GM11168 (cell line): ENCODE measurements around the gene USP34.

Experiments used
- in situ Hi-C: fragments of 300-500 bp; cut with MboI; formaldehyde crosslinking; loops from one replicate; pipeline ENCODE4 v1.12.0; 2022; ENCODE audit warnings: low sequenced_read_pairs; ENCODE audit not compliant: unreplicated experiment

The USP34 gene

GRCh38 chr2:61377046-61377445, 93.8 kb downstream of the USP34 start:
- in situ Hi-C loops: no loop called here

DNA sequence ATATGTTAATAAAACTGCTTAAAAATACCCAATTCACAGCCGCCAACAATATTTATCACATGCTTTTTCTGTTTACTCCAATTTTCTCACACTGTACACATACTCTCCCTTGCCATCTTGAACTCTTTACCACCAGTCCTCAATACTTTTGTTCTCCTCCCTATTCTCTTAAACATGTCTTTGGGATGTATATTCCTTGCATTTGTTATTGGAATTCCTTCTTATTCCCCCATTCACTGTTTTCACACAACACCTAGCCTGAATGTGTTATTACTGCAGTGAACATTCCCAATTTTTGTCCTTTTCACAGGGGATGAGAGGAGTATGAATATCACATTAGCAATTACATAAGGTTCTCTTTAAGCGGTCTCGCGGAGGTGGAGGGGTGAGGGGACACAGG, 94.7 kb downstream of the USP34 start:
- in situ Hi-C loops: no loop called here

DNA sequence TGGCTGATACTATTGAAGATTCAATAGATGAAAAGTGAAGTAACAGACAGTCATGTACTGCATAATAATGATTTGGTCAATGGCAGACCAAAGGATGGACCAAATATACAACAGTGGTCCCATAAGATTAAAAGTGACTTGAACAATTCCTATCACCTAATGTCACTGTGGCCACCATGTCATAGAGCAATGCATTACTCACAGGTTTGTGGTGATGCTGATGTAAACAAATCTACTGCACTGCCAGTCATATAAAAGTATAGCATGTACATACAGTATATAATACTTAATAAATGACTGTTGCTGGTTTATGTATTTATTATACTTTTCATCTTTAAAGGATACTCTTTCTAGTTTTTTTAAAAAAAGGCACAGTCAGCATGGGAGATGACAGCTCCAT, 99.9 kb downstream of the USP34 start:
- in situ Hi-C loops: no loop called here

DNA sequence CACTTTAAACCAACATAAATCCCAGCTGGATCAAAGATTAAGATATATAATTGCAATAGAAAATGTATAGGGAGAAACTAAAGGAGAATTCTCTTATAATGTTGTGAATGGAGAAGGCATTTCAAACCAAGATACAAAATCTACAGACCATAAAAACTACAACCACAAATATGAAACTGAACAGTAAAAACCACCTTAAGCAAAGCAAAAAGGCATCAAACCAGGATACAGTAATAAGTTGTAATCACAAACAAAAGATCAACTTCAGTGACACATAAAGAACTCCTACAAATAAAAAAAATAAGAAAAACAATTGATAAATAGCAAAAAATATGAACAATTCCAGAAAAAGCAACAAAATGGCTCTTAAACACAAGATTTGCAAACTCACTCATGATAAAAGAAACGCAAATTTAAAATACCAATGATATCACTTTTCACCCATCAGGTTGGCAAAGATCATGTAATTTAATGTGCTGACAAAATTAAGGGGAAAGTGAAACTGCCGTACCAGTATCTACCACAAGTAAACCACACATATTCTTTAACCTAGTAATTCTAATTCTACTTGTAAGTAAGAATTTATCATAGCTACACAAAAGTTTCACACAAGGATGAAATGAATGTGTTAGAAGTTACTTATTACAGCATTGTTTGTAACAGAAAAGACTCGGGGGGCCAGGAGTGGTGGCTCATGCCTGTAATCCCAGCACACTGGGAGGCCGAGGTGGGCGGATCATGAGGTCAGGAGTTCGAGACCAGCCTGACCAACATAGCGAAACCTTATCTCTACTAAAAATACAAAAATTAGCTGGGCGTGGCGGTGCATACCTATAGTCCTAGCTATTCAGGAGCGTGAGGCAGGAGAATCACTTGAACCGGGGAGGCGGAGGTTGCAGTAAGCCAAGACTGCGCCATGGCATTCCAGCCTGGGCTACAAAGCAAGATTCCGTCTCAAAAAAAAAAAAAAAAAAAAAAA, 101.9 kb downstream of the USP34 start:
- in situ Hi-C loops: no loop called here

GRCh38 chr2:61367177-61367576, 103.7 kb downstream of the USP34 start:
- in situ Hi-C loops: no loop called here

GRCh38 chr2:61363580-61363979, 107.3 kb downstream of the USP34 start:
- in situ Hi-C loops: no loop called here

DNA sequence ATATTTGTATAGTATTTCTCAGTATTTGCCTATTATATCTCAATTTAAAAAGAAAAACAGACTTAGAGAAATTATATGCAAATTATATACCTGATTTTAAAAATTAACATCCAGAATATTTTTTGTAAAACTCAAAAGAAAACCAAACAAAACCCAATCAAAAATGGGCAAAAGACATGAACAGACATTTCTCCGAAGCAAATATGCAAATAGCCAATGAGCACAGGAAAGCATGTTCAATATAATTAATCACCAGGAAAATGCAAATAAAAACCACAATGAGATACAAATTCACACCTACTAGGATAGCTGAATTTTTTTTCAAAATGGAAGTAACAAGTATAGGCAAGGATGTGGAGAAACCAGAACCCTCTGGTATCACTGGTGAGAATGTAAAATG, 108.0 kb downstream of the USP34 start:
- in situ Hi-C loops: no loop called here

GRCh38 chr2:61361068-61361467, 109.8 kb downstream of the USP34 start:
- in situ Hi-C loops: no loop called here

DNA sequence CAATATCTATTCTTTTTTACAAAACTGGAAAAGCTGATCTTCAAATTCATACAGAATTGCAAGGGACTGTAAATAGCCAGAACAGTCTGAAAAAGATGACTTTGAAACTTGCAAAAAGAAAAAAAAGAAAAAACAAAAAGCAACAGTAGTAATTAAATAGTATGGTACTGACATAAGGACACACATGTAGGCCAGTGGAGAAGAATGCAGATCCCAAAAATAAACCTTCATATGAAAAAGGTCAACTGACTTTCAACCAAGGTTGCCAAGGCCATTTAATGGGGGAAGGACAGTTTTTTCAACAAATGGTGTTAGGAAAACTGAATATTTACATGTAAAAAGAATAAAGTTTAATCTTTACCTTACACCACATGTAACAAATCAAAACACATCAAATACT, 111.8 kb downstream of the USP34 start:
- in situ Hi-C loops: no loop called here

DNA sequence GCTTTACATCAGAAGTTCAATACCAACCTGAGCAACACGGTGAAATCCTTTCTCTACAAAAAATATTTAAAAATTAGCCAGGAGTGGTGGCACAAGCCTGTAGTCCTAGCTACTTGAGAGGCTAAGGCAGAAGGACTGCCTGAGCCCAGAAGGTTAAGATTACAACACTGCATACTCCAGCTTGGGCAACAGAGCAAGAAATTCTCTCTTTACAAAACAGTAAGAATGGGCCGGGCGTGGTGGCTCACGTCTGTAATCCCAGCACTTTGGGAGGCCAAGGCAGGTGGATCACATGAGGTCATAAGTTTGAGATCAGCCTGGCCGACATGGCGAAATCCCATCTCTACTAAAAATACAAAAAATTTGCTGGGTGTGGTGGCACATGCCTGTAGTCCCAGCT, 113.2 kb downstream of the USP34 start:
- in situ Hi-C loops: no loop called here

DNA sequence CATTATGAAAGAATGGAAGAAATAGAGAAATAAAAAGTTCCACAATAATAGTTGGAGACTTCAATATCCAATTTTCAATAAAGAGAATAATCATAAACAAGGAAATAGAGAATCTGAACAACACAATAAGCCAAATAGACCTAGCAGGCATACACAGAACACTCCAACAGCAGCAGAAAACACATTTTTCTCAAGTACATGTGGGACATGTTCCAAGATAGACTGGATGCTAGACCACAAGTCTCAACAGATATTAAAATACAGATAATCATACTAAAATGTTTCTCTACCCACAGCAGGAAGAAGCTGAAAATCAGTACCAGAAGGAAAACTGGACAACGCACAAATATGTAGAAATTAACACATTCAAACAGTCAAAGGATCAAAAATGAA, 113.9 kb downstream of the USP34 start:
- in situ Hi-C loops: no loop called here

DNA sequence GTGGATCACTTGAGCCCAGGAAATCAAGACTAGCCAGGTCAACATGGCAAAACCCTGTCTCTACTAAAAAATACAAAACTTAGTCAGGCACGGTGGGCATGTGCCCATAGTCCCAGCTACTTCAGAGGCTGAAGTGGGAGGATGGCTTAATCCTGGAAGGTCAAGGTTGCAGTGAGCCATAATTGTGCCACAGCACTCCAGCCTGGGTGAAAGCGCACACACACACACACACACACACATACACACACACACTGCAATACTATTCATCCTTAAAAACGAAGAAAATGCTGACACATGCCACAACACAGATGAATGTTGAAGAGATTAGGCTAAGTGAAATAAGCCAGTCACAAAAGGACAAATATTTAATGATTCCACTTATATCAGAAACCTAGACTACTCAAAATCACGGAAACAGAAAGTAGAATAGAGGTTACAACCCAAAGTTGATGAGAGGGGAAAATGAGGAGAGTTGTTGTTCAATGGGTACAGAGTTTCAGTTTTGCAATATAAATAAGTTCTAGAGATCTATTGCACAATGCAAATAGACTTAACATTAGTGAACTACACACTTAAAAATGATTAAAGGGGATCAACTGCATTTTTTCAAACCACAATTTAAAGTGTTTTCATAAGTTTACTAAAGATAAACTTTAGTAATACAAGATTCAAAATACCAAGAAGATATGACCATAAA, 114.5 kb downstream of the USP34 start:
- in situ Hi-C loops: no loop called here

DNA sequence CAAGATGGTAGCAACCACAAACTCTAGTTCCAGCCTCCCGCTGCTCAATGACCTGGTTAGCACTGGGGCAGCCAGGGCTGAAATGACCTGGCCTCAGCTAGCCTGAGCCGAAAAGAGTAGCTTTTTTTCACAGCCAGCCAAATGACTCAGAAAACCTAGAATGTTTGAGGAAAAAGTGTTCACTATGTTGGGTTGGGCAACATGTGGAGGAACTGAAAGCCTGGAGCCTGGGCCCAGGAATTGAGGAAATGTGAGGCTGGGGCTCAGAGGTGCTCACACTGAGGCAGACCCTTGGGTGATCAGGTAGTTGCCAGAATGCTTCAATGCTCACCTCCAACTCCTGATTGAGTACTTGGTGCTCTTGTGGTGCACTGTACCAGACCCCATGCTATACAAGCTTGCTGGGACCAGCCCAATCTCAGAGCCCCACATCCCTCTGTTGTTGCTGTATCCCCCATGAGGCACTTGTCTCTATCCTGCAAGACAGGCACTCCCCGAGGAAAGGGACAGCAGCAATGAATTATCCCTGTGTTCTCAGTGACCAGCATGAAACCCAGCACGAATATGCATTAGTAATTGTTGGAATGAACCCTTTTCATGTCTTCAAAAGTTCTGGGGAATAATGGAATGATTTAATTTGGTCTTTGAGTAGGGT, 116.2 kb downstream of the USP34 start:
- in situ Hi-C loops: no loop called here

DNA sequence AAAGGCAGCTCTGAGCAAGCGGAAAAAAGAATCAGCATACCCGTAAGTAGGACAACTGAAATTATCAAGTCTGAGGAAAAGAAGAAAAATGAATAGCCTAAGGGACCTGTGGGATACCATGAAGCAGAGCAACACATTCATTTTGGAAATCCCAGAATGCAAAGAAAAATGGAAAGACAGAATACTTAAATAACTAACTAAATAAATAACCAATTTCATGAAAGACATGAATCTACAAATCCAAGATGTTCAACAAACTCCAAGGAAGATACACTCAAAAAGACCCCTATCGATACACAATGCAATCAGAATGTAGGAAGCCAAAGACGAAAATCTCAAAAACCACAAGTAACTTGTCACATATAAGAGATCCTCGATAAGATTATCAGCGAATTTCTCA, 117.0 kb downstream of the USP34 start:
- in situ Hi-C loops: no loop called here

GRCh38 chr2:61350777-61351176, 120.1 kb downstream of the USP34 start:
- in situ Hi-C loops: no loop called here

DNA sequence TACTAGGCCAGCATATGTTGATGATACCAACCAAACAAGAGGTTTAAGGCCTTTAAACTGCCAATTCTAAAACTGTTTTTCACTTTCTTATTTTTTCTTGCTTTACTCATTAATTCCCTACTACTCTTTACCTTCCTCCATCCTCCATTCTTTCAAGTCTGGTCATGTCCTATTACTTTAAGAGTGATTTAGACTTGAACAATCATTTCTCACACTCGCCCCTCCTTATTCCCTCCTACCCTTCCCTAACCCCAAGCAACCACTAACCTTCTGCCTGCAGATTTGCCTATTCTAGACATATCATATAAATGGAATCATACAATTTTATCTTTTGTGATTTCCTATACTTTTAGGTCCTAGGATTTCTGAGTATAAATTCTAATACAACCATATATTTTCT, 127.7 kb downstream of the USP34 start:
- in situ Hi-C loops: no loop called here

DNA sequence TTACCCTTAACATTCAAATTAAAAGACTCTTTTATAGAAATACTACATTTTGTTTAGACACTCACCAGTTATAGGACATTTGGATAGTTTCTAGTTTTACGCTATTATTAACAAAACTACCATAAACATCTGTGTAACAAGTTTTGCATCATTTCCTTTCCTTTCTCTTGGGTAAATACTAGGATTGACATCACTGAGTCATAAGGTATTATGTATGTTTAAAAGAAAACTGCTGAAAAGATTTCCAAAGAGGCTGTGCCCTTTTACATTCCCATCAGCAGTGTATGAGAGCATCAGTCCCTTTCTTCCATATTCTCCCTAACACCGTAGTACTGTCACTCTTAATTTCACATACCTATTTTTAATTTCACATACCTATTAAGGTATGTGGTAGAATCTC, 130.6 kb downstream of the USP34 start:
- in situ Hi-C loops: no loop called here

DNA sequence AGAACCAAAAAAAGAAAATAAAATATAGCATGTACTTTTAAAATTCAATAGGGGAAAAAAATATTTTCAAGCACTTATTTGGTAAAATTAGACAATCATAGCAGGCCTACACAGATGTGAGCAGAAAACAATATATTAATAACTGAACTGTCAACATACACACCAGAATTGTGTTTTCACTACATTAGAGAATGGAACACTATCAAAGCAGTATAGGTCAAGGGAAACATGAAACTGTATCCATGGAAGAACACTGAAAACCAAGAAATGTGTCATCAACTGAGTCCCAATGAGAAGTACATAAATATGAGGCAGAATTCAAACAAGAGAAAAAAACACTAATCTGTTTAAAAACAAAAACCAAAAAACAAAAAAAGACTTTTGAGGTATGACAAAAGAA, 132.4 kb downstream of the USP34 start:
- in situ Hi-C loops: no loop called here

GRCh38 chr2:61335187-61335586, 135.7 kb downstream of the USP34 start:
- in situ Hi-C loops: no loop called here

DNA sequence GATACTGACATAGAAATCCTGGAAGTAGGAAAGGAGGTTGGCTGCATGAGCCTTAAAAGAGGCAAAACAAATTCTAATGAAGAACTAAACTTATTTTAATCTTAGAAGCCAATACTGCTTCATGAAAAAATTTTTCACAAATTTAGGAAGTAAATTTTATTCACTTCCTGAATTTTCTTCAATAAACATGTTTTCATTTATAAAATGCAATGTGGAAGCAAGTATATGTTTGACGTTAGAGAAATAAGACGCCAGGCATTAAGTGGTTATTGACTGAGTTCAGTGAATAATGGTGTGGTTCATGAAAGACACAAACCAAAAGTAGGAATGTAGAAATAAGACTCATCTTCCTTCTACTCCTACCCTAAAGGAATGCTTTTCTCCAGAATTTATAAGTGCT, 136.4 kb downstream of the USP34 start:
- in situ Hi-C loops: no loop called here

GRCh38 chr2:61328707-61329251, 142.1 kb downstream of the USP34 start:
- in situ Hi-C loops: no loop called here
